Natural killer cell treated with Interleukin-12 subunit alpha and Interleukin-12 subunit beta and Interleukin-15 and Interleukin-18, amount 100 ng/mL, for 72 hours (primary cell): ENCODE data around the gene MMP24. TPM values are rescaled to one million over a fixed set of nuclear protein-coding genes. Genes with fewer than 3 reads are reported as not detected.
"Not testable (repeated sequence)": the region's sequence is repeated elsewhere in the genome, so short reads cannot be mapped to it uniquely, and the experiment has no call there.

Source experiments
- ATAC-seq, 2 donors: fragments of 150-1000 bp; cut with Tn5 transposase in 1 of 2; sonication (Bioruptor Pico), chemical (Tn5 transposase) in 1 of 2; 2 replicates each; pipeline ENCODE4 v1.10.0; 2021
- DNase-seq: peaks from one replicate; pipeline ENCODE4 v3.0.0; 2022; ENCODE audit warnings: low spot score
- H3K27ac Mint-ChIP-seq, 2 donors: 1 replicate in 1 of 2; 2 replicates in 1 of 2; pipeline ENCODE4 v1.8.0; 2022; ENCODE audit warnings: mixed read lengths in 2 of 2, mild to moderate bottlenecking in 1 of 2, moderate library complexity in 1 of 2
- H3K27me3 Mint-ChIP-seq, 2 donors: 1 replicate in 1 of 2; 2 replicates in 1 of 2; pipeline ENCODE4 v1.8.0; 2022; ENCODE audit warnings: mixed read lengths in 2 of 2
- H3K36me3 Mint-ChIP-seq: one replicate; pipeline ENCODE4 v1.8.0; 2022; ENCODE audit warnings: mixed read lengths
- H3K4me1 Mint-ChIP-seq, 2 donors: 1 replicate in 1 of 2; 2 replicates in 1 of 2; pipeline ENCODE4 v1.8.0; 2022; ENCODE audit warnings: low read depth in 2 of 2, mixed read lengths in 2 of 2, mild to moderate bottlenecking in 1 of 2
- H3K4me3 Mint-ChIP-seq: one replicate; pipeline ENCODE4 v1.8.0; 2022; ENCODE audit warnings: mixed read lengths
- H3K9me3 Mint-ChIP-seq: 2 replicates; pipeline ENCODE4 v1.8.0; 2022; ENCODE audit warnings: mixed read lengths
- total RNA-seq, 2 donors: library from RNA; stranded (reverse); gene quantifications; one replicate each; pipeline ENCODE4 v1.2.3, GENCODE V29; 2022

MMP24 gene
- total RNA-seq = not detected

DNA sequence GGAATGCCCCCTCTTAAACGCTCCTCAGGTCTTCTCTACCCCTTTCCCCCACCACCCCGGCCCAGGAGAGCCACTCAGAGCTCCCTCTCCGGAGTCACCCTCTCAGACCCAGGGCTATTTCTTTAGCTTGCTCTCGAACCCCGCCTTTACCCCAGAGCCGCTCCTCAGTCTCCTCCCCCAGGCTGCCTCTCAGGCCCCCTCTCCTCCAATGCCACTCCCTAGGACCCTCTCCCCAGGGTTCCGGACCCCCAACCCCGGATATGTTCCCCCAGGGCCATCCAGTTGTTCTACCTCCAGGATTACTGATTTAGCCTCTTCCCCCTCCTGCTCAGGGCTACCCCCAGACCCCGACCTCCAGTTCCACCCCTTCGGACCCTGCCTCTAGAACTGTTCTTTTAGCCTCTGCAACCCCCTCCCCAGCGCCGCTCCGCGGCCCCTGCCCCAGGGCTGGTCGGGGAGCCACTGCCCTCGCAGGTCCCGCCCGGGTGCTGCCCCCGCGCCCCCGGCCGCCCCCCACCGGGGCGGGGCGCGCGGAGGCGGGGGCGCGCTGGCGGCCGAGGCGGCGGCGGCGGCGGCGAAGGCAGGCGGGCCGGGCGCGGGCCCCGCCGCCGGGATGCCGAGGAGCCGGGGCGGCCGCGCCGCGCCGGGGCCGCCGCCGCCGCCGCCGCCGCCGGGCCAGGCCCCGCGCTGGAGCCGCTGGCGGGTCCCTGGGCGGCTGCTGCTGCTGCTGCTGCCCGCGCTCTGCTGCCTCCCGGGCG is at the start of gene MMP24:
Gene MMP24 (plus strand): TSS at position 565 of the 758 bp plus-strand sequence. CDS start 49 bp downstream, at position 614.
- Mint-ChIP-seq H3K9me3 (no peaks in the 10 kb centered on the region), H3K4me3 (peak within 1 kb of the TSS; percentile 61), H3K27me3 (peaks cover 20 to 23% of the 10 kb centered on the region in 2 donors), H3K27ac (no peak within 1 kb of the TSS), H3K4me1 (peaks cover 7 to 10% of the 10 kb centered on the region in 2 donors), H3K36me3 (peaks cover 9% of the 10 kb centered on the region)
- ATAC-seq = no peak
- no peak for DNase-seq

GRCh38 chr20:35179292-35180212 is 46.9 kb upstream of the MMP24 start:
- Mint-ChIP-seq H3K27ac (no peak overlapping the region), H3K36me3 (no peaks in the 10 kb centered on the region), H3K4me3 (no peak overlapping the region), H3K9me3 (no peaks in the 10 kb centered on the region), H3K4me1 (peaks cover 0 to 3% of the 10 kb centered on the region in 2 donors), H3K27me3 (no peaks in the 10 kb centered on the region)
- ATAC-seq = no peak
- no peak for DNase-seq

DNA sequence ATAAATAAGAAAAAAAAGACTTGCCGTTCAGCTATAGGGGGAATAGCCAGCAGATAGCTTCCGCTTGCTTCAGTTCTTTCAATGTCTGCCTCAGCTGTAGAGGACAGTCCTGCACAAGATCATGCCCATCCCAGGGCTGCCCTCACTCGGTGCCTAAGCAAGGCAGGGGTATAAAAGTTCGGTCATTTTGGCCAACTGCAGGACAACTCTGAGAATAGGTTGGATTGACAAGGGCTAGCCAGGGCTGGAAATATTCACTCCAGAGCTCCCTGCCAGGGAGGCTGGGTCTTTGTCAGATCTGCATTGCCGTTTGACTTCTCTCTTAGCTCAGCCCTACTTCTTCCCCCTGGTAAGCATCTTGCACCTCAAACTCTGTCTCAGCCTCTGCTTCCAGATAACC is 46.2 kb upstream of the MMP24 start:
- DNase-seq (no peak), ATAC-seq (no peak)
- no peaks in the 10 kb centered on the region for H3K27me3 Mint-ChIP-seq
- peaks cover 0 to 3% of the 10 kb centered on the region in 2 donors for H3K4me1 Mint-ChIP-seq
- no peaks in the 10 kb centered on the region for H3K36me3 Mint-ChIP-seq
- no peak overlapping the region for H3K4me3 Mint-ChIP-seq
- H3K27ac Mint-ChIP-seq = no peak overlapping the region
- no peaks in the 10 kb centered on the region for H3K9me3 Mint-ChIP-seq

DNA sequence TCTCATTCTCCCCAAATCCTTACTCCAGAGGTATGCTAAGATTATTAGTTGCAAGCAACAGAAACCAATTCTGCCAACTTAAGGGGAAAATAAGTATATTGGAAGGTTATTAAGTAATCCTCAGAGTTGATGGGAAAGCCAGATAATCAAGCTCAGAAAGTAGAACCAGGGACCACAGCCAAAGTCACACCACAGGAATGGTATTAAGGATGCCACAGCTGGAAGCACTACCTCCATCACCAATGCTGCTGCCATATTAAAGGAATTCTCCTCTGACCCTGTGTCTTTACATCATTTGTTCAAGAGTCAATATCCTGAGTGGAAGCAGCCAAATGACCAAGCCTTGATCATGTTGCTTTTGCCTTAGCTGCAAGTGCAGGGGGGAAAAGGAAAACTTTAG is 44.8 kb upstream of the MMP24 start:
- ATAC-seq = no peak
- Mint-ChIP-seq H3K9me3 (no peaks in the 10 kb centered on the region), H3K36me3 (no peaks in the 10 kb centered on the region), H3K4me1 (peaks cover 0 to 3% of the 10 kb centered on the region in 2 donors), H3K27ac (no peak overlapping the region), H3K27me3 (no peaks in the 10 kb centered on the region), H3K4me3 (no peak overlapping the region)
- DNase-seq = no peak

DNA sequence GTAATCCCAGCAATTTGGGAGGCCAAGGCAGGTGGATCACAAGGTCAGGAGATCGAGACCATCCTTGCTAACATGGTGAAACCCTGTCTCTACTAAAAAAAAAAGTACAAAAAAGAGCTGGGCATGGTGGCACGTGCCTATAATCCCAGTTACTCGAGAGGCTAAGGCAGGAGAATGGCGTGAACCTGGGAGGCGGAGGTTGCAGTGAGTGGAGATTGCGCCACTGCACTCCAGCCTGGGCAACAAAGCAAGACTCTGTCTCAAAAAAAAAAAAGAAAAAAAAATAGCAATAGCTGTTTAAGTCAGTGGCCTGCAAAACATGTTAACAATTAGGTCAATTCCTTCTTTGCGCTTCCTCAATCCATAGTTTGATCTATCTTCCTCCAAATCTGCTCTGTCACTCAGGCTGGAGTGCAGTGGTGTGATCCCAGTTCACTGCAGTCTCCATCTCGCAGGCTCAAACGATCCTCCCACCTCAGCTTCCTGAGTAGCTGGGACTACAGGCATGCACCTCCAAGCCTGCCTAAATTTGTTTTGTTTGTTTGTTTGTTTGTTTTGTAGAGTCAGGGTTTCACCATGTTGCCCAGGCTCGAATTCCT is 39.7 kb upstream of the MMP24 start:
- not testable (repeated sequence) for H3K9me3 Mint-ChIP-seq, ATAC-seq, H3K4me3 Mint-ChIP-seq, H3K27me3 Mint-ChIP-seq, DNase-seq, H3K36me3 Mint-ChIP-seq, H3K4me1 Mint-ChIP-seq, H3K27ac Mint-ChIP-seq

GRCh38 chr20:35187584-35188190 is 38.8 kb upstream of the MMP24 start:
- Mint-ChIP-seq H3K9me3 (no peaks in the 10 kb centered on the region), H3K4me3 (no peak overlapping the region), H3K4me1 (no peaks in the 10 kb centered on the region), H3K27ac (no peak overlapping the region), H3K36me3 (no peaks in the 10 kb centered on the region), H3K27me3 (no peaks in the 10 kb centered on the region)
- ATAC-seq (no peak), DNase-seq (no peak)

DNA sequence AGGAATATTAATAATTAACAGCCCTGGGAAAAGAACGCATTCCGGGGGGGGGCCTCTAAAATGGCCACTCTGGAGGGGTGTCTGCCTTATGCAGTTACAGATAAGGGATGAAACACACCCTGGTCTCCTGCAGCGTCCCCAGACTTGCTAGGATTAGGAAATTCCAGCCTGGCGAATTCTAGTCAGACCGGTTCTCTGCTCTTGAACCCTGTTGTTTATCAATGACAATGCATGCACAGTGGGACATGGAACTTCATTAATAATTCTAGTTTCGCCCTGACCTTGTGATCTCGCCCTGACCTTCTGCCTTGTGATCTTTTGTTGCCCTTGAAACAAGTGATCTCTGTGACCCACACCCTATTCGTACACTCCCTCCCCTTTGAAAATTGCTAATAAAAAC is 37.3 kb upstream of the MMP24 start:
- H3K27ac Mint-ChIP-seq, DNase-seq, H3K27me3 Mint-ChIP-seq, ATAC-seq, H3K4me3 Mint-ChIP-seq, H3K4me1 Mint-ChIP-seq, H3K36me3 Mint-ChIP-seq, H3K9me3 Mint-ChIP-seq: not testable (repeated sequence)

DNA sequence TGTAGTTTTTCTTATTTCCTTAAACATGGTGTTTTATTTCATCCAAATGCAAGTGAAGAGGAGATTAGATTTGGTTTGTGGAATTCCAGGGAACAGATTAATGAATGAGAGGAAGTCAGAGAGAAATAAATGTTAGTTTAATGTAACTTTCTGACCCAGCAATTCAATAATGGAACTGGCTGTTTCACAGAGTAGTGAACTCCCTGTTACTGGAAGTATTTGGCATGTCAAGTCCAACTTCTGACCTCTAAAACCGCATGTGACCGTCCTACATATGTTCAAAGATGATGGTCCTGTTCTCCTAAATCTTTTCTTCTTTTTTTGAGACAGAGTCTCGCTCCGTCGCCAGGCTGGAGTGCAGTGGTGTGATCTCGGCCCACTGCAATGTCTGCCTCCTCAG is 35.9 kb upstream of the MMP24 start:
- DNase-seq (no peak), ATAC-seq (no peak)
- H3K4me1 Mint-ChIP-seq = no peaks in the 10 kb centered on the region
- H3K4me3 Mint-ChIP-seq = no peak overlapping the region
- H3K27me3 Mint-ChIP-seq = no peaks in the 10 kb centered on the region
- no peaks in the 10 kb centered on the region for H3K9me3 Mint-ChIP-seq
- H3K36me3 Mint-ChIP-seq = peaks cover 8% of the 10 kb centered on the region
- H3K27ac Mint-ChIP-seq = no peak overlapping the region

DNA sequence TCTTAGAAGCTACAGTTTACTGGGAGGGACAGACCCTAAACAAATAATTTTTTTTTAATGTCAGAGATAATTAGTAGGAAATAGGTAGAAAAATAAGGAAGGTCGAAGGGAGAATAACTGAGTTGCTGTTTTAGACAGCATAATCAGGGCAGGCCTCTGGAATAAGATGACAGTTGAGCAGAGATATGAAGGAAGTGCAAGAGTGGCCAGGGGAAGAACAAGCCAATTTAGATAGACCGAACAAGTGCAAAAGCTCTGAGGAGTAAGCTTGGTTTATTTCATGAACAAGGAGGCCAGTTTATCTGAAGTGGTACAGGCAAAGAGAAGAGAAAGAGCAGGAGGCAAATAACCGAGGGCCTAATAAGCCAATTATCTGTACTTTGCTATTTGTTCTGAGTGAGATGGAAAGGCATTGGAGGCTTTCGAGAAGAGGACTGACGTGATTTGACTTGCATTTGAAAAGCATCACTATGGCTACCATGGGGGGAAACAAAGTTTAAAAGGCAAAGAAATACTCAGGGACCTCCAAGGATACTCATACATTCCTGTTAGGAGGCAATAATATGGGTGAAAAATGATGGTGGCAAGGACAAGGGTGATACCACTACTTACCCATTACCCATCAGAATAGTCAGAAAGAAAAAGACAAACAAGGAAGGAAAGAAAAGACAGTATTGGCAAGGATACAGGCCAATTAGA is 34.9 kb upstream of the MMP24 start:
- DNase-seq (no peak), ATAC-seq (no peak)
- H3K27me3 Mint-ChIP-seq = no peaks in the 10 kb centered on the region
- no peaks in the 10 kb centered on the region for H3K4me1 Mint-ChIP-seq
- no peak overlapping the region for H3K4me3 Mint-ChIP-seq
- H3K36me3 Mint-ChIP-seq = peaks cover 13% of the 10 kb centered on the region
- H3K27ac Mint-ChIP-seq = no peak overlapping the region
- no peaks in the 10 kb centered on the region for H3K9me3 Mint-ChIP-seq

- Mint-ChIP-seq H3K4me1 (no peaks in the 10 kb centered on the region), H3K27ac (no peak overlapping the region)
Measured at GRCh38 chr20:35192118-35192872, 34.2 kb upstream of the MMP24 start.

DNA sequence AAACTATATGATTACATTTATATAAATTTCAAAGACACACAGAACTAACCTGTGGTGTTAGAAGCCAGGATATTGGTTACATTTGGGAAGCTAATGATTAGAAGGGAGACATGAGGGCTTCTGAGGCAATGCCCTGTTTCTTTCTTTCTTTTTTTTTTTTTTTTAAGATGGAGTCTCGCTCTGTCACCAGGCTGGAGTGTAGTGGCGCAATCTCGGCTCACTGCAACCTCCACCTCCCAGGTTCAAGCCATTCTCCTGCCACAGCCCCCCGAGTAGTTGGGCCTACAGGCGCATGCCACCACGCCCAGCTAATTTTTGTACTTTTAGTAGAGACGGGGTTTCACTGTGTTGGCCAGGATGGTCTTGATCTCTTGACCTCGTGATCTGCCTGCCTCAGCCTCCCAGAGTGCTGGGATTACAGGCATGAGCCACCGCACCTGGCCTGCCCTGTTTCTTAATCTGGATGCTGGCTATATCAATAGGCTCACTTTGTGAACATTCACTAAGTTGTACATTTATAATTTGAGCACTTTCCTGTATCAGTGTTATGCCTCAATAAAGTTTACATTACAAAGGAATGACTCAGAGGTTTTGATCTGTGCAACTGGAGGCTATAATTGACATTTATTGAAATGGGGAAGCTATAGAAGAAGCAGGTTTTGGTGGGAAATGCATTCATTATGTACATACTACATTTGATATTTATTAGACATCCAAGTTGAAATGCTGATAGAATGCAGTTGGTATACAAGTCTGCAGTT is 33.3 kb upstream of the MMP24 start:
- not testable (repeated sequence) for DNase-seq, H3K9me3 Mint-ChIP-seq, H3K27me3 Mint-ChIP-seq, ATAC-seq, H3K4me3 Mint-ChIP-seq, H3K4me1 Mint-ChIP-seq, H3K27ac Mint-ChIP-seq
- peaks cover 15% of the 10 kb centered on the region for H3K36me3 Mint-ChIP-seq

More at GRCh38 chr20:35192118-35192872, 34.2 kb upstream of the MMP24 start:
- H3K4me3 Mint-ChIP-seq = no peak overlapping the region
- DNase-seq (no peak), ATAC-seq (no peak)
- no peaks in the 10 kb centered on the region for H3K9me3 Mint-ChIP-seq
- H3K36me3 Mint-ChIP-seq = peaks cover 15% of the 10 kb centered on the region
- H3K27me3 Mint-ChIP-seq = no peaks in the 10 kb centered on the region

GRCh38 chr20:35196313-35196712 is 30.2 kb upstream of the MMP24 start:
- Mint-ChIP-seq H3K9me3 (no peaks in the 10 kb centered on the region), H3K36me3 (peaks cover 15% of the 10 kb centered on the region), H3K27me3 (no peaks in the 10 kb centered on the region), H3K27ac (no peak overlapping the region), H3K4me3 (no peak overlapping the region), H3K4me1 (no peaks in the 10 kb centered on the region)
- ATAC-seq = no peak
- DNase-seq = no peak
